Keratinocyte (primary cell): ENCODE results near the gene MAD2L1.

ENCODE experiments used
- EZH2 ChIP-seq: IDR thresholded peaks from one replicate; pipeline ENCODE4 v1.6.1; 2012; ENCODE audit warnings: inconsistent platforms, mild to moderate bottlenecking, low read length, moderate library complexity
- TF ChIP-seq, protein P1 (sequence below), 3 experiments: IDR thresholded peaks in 1 of 3; conservative IDR thresholded peaks in 1 of 3; optimal IDR thresholded peaks in 1 of 3; 2 replicates in 2 of 3; 3 replicates in 1 of 3; pipeline versions ENCODE3 to v1.5.1; 2011; ENCODE audit warnings: low read length in 3 of 3, mild to moderate bottlenecking in 3 of 3, moderate library complexity in 2 of 3, control low read depth in 1 of 3, inconsistent platforms in 1 of 3; ENCODE audit not compliant: insufficient read depth in 2 of 3; ENCODE audit errors: extremely low read depth in 1 of 3

DNA sequence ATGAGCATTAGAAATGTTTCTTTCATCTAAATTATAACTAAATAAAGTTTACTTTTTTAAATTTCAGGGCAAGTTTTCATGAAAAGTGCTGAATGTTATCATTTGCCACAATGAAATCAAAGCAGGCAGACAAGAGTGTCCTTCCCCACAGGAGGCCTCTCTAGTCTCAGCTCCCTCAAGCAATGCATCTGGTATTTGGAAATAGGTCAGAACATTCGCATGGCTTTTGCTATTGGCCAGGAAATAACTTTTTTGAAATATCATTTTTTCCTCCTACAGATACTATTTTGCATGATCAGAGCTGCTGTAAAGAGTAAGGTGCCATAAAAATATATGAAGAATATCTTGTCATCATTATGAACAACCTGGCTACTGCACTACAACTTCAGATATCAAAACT is 41.1 kb downstream of the MAD2L1 start:
- TF ChIP-seq, protein P1, sequence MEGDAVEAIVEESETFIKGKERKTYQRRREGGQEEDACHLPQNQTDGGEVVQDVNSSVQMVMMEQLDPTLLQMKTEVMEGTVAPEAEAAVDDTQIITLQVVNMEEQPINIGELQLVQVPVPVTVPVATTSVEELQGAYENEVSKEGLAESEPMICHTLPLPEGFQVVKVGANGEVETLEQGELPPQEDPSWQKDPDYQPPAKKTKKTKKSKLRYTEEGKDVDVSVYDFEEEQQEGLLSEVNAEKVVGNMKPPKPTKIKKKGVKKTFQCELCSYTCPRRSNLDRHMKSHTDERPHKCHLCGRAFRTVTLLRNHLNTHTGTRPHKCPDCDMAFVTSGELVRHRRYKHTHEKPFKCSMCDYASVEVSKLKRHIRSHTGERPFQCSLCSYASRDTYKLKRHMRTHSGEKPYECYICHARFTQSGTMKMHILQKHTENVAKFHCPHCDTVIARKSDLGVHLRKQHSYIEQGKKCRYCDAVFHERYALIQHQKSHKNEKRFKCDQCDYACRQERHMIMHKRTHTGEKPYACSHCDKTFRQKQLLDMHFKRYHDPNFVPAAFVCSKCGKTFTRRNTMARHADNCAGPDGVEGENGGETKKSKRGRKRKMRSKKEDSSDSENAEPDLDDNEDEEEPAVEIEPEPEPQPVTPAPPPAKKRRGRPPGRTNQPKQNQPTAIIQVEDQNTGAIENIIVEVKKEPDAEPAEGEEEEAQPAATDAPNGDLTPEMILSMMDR (optimal IDR thresholded peaks at IDR 0.05 in 1 of 3, IDR thresholded peaks at IDR 0.05 in 1 of 3, conservative IDR thresholded peaks at IDR 0.05 in 1 of 3; ENCODE audit: extremely low read depth in 1 of 3, insufficient read depth in 2 of 3, low read length in 3 of 3): no peak
- no peak for TF ChIP-seq EZH2
